GOT3 (cell line): ENCODE measurements around the gene WIPF1.

Experiments
- DNase-seq: peaks from one replicate; lab custom pipeline; 2025; ENCODE audit warnings: mixed read lengths; lab: John Stamatoyannopoulos, UW

WIPF1 gene

DNA sequence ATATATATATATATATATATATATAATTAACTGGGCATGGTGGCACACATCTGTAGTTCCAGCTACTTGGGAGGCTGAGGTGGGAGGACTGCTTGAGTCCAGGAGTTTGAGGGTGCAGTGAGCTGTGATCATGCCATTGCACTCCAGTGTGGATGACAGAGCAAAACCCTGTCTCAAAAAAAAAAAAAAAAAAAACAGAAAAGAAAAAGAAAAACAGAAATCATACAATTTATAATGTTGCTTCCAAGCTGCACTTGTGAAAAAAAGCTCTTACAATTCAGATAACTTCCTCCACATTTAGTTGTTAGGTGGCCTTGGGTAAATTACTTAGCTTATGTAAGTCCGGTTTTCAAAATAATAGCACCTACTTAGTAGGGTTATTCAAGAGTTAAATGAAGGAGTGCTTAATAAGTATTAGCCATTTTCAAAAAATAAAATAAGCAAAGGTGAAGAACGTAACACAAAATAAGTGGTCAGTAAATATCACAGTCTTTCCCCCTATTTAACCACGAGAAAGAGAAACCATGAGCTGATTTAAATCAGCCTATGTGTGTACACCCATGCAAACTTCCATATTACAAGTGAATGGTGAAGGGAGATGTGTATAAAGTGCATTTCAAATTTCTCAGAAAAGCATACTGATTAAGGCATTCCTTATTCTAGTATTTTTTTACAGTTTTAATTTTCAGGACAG is 2.3 kb downstream of the WIPF1 start:
- no peak for DNase-seq

DNA sequence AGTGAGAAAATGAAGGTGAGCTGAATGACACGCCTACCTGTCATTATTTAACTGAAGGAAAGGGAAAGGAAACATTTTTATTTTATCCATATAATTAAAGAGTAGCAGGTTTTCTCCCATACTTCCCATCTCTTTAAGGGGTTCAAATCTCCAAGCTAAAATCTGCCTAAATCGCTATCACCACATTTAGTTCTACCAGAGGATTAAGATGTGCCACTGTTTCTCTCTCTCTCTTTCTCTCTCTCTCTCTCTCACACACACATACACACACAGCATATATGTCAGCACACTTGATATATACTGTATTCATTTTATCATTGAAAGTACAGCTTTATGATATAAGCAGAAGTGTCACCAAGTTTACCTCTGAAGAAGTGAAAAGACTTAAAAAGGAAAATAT is 3.1 kb downstream of the WIPF1 start:
- DNase-seq: no peak

DNA sequence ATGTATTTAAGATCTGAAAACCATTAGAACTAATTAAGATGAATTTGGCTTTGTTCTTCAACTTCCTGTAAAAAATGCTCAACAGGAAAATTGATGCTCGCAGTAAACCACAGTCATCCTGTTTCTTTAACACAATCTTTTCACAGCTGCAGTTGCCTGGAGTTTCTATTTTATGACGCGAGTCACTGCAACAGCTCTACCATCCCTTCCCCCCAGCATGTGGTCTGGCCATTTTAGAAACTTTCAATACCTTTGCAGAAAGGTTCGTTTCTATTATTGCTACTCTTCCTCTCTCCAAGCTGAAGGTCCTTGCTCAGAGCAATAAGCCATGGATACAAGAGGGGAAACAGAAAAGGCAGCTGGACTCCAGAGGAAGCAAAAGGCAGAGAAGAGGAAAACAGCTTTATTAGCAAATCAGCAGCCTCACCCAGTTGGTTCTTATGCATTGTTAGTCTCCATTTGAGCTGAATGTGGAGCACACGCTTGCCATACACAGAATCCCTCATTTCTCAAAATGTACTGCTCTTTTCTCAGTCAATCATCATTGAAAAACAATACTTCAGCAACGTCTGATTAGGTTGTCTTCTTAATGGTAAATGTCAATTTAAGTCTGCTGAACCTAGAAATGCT is 3.9 kb downstream of the WIPF1 start:
- no peak for DNase-seq

DNA sequence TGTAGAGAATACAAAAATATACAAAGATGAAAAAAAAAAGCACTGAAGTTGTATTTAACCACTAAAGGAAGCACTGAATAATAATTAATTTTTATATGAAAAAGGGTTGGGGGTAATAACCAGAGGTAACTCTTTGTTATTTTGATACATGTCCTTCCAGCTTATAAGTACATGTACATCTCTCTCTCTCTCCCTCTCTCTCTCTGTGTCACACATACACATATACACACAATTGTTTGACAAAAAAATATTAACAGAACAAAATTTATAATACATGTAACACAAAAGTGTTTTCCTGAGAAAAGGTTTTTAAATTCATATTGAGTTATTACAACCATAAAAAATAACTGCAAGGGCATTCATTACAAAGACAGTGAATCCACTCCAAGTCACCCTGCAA is 4.6 kb downstream of the WIPF1 start:
- DNase-seq: no peak

DNA sequence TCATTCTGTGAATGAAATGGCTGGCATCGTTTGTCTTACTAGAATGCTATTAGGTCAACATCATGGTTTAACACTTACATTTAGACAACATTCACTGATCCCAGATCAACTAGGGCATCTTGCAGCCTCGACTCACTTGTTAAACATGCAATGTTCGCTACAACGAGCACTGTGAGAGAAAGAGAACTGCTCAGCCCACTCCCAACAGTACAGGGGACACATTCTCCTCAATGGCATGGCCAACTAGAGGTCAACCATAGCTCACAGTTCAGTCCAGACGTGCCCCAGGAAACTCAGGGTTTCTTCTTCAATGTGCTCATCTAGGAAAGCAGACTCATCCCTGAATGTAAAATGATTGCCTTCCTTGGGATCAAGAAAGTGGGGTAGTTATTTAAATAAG is 5.9 kb downstream of the WIPF1 start:
- DNase-seq: no peak

DNA sequence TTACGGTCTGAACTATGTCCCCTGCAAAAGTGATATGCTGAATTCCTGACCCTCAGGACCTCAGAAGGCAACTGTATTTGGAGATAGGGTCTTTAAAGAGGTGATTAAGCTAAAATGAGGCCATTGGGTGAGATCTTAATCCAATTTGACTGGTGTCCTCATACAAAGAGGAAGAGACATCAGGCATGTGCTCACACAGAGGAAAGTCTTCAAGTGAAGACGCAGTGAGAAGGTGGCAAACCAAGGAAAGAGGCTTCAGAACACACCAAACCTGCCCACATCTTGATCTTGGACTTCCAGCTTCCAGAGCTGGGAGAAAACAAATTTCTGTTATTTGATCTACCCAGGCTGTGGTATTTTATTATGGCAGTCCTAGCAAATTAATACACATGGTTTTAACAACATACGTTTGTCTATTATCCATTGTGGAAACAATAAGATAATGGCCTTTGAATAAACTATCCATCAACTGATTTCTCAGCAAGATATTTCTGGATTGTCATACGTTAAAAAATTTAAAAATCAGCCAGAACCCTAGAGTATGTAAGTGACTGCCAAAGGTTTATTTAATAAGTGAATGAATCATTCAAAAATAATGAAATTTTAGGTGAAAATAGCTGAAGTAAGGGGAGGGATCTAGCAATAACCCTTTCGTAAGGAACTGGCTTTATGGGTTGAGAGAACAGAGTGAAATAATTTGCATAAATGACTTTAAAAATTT is 6.5 kb downstream of the WIPF1 start:
- no peak for DNase-seq

DNA sequence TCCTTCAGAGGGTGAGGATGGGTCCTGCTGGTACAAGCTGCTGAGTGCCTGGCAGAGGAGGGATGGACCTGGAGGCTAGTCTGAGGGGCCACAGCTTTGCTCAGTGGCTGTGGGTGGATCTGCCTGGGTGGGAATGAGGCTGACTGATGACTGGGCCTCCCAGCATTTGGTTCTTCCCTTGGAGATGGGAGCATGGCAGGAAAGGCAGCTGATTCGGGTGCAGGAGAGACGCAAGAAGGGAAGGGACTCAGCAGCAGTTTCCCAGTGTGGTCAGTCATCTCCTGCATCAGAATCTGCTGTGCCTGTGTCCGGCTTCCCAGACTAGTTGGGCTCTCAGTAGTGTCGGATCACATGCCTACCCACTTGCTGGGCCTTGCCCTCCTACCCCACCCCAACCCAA is 7.3 kb downstream of the WIPF1 start:
- no peak for DNase-seq

DNA sequence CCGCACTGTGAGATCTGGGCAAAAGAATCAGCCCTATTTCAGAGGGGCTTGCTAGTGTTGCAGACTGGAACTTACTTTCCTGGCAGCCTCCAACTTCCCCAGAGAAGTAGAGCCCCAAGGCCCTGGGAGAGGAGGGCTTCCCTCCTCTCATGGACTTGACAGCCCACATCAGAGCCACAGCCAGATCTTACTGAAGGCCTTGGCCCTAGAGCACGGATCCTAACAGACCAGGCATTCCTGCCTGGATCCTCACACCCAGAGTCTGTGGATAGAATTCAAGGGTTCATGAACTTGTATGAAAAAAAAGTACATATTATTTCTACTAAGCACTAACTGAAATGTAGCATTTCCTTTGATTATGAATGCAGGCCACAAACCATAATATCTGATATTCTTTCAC is 8.3 kb downstream of the WIPF1 start:
- no peak for DNase-seq

DNA sequence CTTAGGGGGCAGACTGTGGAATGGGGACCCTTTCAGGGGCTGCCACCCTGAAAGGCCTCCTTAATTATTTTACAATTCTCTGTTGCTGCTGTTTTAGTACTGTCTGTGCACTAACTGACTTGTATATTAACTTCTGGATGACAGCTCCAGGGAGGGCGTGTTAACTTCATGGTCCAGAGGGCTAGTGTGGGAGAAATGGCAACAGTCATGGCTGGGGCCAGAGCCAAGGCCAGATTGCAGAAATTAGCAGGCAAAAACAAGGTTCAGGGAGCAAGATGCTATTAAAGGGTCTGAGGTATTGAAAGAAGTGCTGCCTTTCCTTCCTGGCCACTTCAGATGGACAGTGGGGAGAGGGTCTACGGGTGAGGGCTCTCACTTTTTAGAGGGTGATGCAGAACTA is 9.1 kb downstream of the WIPF1 start:
- no peak for DNase-seq

DNA sequence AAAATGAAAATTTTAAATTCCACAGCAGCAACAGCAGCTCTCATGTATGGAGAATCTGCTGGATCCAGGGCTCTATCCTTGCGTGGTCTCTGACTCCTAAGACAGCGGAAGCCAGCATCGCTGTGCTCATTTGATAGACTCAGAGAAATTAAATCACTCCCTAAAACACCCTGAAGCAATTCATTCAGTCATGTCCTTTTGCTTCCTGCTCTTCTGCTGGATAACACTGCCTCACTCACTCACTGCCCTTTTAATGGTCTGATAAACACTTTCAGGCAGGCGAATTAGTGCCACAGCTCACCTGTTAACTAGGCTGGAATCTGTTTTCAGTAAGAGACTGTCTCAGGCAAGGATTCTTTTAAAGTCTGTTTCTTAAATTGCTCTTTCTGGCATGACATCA is 10.0 kb downstream of the WIPF1 start:
- DNase-seq: no peak

DNA sequence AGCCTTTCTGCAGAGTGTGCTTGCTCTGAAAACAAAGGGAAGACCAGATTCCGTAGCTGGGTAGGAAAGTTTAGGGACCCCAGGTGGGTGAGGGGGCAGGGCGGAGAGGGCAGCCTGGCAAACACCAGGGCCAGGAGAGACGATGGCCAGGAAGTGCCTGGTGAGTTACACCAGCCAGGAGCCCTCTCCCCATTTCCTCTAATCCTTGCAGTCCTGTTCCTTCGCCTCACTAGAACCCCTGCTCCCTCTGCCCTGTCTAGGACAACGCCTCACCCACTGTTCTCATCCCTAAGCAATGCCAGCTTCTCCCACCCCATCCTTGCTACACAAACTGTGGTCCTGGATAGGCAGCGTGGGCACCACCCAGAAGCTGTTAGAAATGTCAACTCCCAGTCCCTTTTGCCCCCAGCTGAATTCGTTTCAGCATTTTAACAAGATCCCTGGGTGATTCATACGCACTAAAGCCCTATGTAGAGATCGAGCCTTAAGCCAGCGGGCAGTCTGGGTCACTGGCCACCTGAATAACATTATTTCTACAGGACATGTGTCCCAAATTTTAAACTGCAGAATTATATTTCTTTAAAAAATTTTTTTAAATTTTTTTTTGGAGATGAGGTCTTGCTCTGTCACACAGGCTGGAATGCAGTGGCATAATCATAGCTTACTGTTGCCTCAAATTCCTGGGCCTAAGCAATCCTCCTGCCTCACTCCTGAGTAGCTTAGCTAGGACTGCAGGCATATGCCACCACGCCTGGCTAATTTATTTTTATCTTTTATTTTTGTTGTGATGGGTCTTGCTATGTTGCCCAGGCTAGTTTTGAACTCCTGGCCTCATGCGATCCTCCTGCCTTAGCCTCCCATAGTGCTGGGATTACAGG is 10.9 kb downstream of the WIPF1 start:
- no peak for DNase-seq

DNA sequence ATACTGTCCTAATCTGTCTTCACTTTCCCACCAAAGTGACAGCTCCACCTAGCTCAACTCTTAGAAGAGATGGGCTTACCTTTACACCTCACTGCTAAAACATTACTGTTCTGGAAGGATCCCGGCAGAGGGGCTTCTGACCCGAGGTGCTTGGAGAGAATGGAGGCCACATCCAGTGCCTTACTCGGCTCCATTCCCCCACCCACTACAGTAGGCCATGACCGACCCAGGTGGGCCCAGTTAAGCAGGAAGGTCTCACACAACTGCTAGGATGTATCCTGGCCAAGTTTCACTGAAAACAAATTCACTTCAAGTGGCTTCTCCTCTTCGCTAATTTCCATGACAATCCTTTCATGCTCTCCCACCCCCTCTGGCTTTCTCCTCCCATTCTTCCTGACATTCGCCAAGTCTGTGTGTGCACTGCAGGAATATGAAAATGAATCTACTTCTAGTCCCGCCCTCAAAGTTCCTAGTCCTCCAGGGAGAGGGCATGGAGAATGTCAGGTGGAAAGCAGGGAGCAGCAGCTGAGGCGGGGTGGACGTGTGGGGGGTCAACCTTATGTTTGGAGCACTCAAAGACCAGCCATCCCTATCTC is 11.8 kb downstream of the WIPF1 start:
- DNase-seq: no peak

DNA sequence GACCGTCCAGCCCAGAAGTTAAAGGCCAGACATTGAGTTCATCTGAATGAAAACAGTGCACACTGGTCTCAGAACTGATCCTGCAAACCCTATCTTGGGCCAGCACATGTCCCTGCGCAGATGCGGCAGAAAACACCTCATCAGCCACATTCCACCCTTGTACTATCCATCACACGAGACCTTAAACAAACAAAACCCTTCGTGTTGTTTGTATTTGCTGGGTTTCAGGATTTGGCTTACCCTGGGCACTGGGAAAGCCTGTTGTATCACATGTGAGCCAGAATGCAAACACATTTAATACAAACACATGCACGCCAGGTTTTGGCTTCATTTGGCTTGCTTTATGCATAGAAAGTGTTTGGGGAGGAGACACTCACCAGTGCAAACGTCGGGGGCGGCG is 12.5 kb downstream of the WIPF1 start:
- no peak for DNase-seq

DNA sequence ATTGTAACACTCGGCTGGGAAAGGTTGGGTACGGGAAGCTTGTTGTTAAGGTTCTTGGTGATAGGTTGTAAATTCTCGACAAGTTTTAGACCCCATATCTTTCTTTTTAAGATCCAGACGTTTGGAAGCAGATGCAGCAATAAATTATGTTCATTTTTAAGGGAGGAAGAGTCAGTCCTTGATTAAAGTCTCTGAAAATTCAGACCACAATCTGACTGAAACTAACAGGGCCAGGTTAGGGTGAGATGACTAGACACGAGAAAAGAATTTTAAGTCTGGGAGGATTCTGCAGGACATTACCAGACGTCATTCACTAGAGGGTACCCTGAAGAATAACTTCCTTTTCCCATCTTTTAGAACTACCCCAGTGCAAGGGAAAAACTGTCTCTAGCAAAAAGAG is 16.1 kb downstream of the WIPF1 start:
- no peak for DNase-seq

DNA sequence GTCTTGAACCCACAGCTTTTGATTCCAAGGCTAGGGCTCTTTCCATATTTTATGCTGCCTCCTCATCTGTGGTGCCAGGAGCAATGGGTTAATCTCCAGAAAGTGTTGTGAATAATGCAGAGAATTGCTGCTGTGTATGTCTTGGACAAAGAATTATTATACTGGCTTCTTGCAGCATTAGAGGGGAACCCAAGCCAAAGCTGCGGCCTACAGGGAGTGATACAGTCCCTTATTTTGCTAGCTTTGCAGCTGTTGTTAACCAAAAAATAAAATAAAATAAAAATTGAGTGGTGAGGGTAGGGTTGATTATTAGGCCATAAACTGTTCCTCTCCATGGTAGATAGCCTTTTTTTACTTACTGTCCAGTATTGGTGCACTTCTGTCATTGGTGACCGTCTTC is 16.7 kb downstream of the WIPF1 start:
- no peak for DNase-seq

DNA sequence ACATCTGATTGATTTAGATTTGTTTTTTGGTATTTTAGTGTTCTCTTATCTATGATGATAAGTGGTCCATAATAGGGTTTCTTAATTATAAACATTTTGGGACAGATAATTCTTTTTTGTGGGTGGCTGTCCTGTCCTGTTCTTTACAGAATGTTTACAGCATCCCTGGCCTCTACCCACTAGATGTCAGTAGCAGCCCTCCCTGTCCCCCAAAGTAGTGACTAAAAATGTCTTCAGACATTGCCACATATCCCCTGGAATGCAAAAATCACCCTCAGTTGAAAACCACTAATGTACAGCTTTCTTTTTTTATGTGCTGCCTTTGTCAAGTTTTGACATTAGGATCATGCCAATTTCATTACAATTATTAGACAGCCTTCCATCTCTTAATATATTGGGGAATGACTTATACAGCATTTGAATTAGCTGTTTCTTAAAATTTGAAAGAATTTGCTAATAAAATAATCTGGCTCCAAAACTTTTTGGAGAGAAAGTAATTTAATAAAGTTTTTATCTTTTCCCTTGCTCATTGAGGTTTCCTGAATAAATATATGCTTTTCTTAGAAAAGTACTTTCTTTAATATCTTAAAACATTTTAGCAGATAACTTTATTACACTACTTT is 19.5 kb downstream of the WIPF1 start:
- no peak for DNase-seq

DNA sequence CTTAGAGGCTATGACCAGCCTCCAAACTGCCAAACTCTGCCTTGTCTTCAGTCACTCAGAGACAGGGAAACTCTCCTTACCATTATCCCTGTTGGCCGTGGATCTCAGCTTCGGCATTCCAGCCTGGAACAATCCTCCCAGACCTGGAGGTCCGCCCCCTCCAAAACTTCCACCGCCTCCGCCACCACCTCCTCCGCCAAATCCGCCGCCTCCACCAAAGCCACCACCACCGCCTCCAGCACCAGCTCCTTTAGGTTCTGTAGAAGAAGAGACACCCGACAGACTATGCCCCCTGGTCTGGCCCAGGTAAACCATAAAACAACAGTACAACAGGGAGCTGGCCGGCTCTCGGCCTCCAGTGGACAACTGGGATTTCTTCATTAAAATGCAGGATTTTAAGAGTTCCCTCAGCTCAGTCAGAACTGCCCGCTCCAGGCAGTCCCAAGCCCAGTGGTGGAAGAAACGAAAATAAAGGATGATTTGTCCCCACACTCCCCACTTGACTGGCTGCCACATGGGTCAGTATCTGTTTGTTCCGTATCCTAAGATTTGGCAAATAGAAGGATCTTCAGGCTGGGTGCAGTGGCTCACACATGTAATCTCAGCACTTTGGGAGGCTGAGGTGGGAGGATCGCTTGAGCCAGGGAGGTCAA is 22.4 kb downstream of the WIPF1 start:
- DNase-seq: no peak

DNA sequence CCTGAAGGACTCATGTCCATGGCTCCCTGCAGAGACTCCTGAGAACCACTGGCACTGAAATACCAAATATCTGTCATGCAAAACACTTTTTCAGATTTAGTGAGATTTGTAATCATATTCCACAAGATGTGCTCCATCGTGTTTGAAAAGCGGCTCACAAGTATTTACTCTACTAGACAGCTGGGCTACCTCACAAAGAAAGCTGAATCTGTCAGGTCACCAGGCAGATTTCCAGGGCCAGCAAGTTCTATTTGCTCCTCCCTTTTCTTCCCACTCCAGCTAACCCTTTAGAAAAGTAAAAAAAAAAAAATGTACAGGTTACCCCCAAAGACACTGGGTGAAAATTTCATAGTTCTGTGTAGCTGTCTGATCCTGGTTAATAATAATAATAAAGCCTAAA is 22.9 kb downstream of the WIPF1 start:
- no peak for DNase-seq

DNA sequence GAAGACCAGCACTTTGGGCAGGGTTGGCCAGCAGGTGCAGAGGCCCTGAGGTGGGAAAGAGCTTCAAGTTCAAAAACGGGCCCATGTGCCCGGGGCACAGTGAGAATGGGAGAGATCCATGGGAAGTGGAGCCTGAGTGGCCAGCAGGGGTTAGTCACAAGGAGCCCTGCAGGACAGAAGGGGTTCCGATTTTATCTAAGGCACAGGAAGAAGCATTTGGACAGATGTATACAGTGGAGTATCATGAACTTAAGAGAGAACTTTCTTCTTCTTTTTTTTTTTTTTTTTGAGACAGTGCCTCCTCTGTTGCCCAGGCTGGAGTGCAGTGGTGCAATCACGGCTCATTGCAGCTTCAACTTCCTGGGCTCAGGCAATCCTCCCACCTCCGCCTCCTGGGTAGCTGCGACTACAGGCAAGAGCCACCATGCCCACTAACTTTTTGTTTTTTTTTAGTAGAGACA is 24.0 kb downstream of the WIPF1 start:
- DNase-seq: no peak

DNA sequence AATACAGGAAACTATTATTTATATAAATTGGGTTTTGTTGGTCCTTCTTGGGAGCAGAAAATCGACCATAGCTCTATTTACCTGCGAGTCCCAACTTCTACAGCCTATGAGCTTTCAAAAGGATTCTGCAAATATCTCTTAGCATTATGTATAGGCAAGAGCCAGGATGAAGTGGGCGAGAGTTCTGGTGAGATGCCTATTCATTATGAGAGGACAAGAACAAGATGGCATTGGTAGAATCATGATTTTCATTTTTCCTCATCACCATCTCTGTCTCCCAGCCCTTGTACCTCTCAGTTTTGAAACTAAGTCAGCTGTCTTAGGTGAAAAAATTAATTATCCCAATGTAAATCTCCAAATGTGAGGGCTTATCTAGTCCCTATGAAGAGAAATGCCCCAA is 25.0 kb downstream of the WIPF1 start:
- no peak for DNase-seq
